HG02884 (cell line): Measurements from ENCODE around the gene VPS52.
"Not testable (repeated sequence)": the region's sequence is repeated elsewhere in the genome, so short reads cannot be mapped to it uniquely, and the experiment has no call there.

ENCODE experiments used
- ATAC-seq: cut with Tn5 transposase; IDR thresholded peaks from one replicate; pipeline ENCODE4 v1.9.1; 2021; ENCODE audit warnings: mild to moderate bottlenecking, moderate library complexity; ENCODE audit not compliant: unreplicated experiment

The VPS52 gene

DNA sequence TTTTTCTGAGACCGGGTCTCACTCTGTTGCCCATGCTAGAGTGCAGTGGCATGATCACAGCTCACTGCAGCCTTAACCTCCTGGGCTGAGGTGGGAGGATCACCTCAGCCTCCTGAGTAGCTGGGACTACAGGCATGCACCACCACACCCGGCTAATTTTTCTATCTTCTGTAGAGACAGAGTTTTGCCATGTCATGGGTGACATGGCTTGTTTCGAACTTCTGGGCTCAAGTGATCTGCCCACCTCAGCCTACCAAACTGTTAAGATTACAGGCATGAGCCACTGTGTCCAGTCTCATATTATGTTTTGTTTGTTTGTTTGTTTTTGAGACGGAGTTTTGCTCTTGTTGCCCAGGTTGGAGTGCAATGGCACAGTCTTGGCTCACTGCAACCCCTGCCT, 13.5 kb upstream of the VPS52 start:
- ATAC-seq, result not testable (repeated sequence)

GRCh38 chr6:33280539-33280938, 8.9 kb upstream of the VPS52 start:
- no peak for ATAC-seq

DNA sequence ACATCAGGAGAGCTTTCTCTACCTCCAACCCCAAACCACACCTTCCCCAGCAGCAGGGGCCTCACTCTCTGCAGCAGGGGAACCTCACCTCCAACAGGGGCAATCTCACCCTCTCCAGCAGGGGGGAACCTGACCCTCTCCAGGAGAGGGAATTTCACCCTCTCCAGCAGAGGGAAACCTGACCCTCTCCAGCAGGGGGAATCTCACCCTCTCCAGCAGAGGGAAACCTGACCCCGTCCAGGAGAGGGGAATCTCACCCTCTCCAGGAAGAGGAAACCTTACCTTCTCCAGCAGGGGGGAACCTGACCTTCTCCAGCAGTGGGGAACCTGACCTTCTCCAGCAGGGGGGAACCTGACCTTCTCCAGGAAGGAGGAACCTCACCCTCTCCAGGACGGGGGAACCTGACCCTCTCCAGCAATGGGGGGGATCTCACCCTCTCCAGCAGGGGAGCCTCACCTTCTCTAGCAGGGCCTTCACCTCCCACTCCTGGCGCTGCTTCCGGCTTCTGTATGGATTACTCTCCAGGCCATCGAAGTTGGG, 8.4 kb upstream of the VPS52 start:
- ATAC-seq, result no peak

DNA sequence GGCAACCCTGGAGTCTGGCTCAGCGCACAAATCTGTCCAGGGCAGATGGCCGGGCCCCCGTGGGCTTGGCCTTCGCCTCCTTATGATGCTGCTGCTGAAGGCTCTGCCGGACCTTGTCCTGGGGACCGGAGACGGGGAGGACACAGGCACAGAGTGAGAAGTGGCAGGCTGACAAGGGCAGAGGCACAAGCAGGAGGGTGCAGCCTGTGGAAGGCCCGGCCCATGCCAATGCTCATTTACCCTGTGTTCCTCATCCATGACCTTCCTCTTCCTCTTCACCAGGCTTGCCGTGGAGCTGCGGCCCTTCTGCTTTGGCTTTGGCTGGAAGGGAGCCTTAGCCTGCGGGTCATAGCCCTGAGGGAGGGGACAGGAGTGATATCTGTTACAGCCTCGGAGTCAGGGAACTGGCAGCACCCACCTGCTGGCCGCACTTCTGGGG, 7.6 kb upstream of the VPS52 start:
- no peak for ATAC-seq

DNA sequence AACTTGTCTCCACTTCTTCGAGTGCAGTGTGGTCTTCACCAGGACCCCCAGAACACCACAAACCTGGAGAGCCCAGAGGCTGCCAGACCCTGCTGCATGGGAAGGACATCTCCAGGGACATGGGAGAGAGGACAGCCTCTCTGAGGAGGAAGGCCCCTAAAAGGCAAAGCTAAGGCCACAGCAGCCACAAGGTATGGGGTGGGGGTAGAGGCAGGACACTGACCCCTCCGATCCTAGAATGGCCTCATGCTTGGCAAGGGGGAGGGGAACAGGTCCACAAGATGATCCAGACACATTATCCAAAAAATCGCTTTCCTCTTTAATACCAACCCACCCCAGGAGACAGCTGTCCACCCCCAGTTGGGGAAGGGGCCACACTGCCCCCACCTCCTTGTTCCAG, 7.1 kb upstream of the VPS52 start:
- ATAC-seq, result no peak

- no peak for ATAC-seq
These were observed 6.7 kb upstream of the VPS52 start for GRCh38 chr6:33278392-33278741.

- ATAC-seq, result no peak
These were observed 6.2 kb upstream of the VPS52 start for GRCh38 chr6:33277663-33278391.

- peak; percentile 43 for ATAC-seq
These were observed 5.4 kb upstream of the VPS52 start, which contains the start of gene B3GALT4 for GRCh38 chr6:33276864-33277662. Gene B3GALT4 (plus strand): TSS chr6:33277123. CDS start chr6:33277420, 297 bp downstream.

GRCh38 chr6:33276581-33276863, 4.8 kb upstream of the VPS52 start:
- ATAC-seq, result no peak

- ATAC-seq, result not testable (repeated sequence)
These were observed 4.3 kb upstream of the VPS52 start for GRCh38 chr6:33275795-33276580.

DNA sequence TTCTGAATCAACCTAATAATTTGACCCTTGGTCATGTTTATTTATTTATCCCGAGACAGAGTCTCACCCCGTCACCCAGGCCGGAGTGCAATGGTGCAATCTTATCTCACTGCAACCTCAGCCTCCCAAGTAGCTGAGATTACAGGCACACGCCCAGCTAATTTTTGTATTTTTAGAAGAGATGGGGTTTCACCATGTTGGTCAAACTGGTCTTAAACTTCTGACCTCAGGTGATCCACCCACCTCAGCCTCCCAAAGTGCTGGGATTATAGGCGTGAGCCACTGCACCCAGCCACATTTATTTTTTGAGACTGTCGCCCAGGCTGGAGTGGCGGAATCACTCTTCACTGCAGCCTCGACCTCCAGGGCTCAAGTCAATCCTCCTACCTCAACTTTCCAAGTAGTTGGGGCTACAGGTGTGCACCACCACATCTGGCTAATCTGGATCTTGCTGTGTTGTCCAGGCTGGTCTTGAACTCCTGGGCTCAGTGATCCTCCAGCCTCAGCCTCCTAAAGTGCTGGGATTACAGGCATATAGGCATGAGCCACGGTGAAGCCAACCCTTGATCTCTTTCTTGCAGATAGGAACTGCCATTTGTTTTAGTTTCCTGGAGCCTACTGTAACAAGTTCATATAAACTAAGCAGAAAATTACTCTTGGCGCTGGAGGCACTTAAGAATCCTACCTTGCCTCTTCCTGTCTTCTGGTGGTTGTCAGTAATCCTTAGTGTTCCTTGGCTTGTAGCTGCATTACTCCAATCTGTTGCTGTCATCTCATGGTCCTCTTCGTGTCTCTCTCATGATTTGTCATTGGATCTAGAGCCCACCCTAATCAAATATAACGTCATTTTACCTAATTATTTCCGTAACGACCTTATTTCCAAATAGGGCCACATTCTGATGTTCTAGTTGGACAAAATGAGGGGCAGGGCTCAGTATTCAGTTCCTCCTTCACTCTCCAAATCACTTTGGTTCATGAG, 2.5 kb upstream of the VPS52 start:
- no peak for ATAC-seq

- ATAC-seq, result no peak
These were observed 1.6 kb upstream of the VPS52 start for GRCh38 chr6:33273129-33273923.

DNA sequence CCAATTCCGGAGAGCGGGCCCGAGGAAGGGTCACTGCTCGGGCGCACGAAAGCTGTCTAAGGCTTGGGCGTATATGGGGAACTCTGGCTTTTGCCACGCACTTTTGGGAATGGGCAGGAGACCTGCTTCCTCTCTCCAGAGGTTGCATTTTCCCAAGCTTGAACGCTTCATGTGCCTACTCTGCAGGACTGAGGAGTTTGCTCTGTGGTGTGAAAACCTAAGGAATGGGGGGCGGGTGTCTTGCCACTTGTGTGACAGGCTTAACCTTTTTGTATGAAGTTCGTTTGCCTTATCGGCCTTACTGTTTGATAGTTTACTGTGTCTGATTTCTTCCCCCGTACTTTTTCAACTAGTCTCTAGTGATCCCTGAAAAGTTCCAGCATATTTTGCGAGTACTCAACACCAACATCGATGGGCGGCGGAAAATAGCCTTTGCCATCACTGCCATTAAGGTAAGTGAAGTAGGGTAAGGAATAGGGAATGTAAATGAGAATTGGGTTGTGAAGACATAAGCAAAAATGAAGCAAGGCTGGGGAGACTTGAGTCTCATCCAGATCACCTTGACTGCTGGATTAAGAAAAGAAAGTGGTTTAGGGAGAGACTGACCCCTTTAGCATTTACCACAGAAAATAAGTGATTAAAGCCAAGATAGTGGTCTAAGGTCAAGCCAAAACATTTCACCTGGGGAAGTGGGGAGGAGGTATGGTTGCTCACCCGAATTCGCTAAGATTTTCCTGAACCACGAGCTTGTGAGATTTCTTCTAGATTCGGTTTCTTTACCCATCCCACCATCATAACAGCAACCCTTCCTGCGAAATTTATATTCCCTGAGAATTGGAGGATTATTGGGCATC, 826 bp upstream of the VPS52 start:
- no peak for ATAC-seq

- ATAC-seq, result no peak
These were observed 584 bp downstream of the VPS52 start for GRCh38 chr6:33271117-33271467.

GRCh38 chr6:33264015-33264414, 7.7 kb downstream of the VPS52 start:
- no peak for ATAC-seq

DNA sequence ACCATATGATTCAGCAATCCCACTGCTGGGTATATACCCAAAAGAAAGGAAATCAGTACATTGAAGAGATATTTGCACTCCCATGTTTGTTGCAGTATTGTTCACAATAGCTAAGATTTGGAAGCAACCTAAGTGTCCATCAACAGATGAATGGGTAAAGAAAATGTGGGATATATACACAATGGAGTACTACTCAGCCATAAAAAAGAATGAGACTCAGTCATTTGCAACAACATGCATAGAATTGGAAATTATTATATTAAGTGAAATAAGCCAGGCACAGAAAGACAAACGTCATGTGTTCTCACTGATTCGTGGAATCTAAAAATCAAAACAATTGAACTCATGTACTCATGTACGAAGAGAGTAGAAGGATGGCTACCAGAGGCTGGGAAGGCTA, 9.2 kb downstream of the VPS52 start:
- not testable (repeated sequence) for ATAC-seq

DNA sequence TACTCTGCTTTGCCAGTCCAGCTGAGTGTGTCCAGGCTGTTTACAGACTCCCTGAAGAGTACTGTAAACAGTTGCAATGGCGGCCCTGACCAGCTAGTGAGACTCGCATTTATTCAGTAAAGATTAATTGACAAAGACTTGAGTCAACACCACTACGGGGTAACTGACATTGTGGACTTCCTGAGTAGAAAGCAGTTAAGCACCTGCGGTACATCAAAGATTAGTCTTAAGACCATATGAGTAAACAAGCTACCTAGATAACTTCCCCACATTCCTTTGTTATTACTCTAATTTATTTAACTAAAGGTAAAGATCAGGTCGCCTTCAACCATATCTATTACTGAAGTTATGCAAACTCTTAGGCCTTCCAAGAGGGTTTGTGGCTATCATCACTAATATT, 12.6 kb downstream of the VPS52 start:
- ATAC-seq, result no peak

- no peak for ATAC-seq
These were observed 17.1 kb downstream of the VPS52 start for GRCh38 chr6:33254591-33254990.

- ATAC-seq, result no peak
These were observed 18.9 kb downstream of the VPS52 start for GRCh38 chr6:33252759-33253158.
